HS-27A (cell line): Measurements from ENCODE around the gene RGS7.

ENCODE experiments used
- DNase-seq: peaks from one replicate; pipeline ENCODE4 v3.0.0-alpha.2; 2012; ENCODE audit warnings: low read depth, missing footprints

Gene RGS7

GRCh38 chr1:241077386-241078147, 279.4 kb downstream of the RGS7 start:
- no peak for DNase-seq

GRCh38 chr1:241074507-241074906, 282.5 kb downstream of the RGS7 start:
- DNase-seq, result no peak

DNA sequence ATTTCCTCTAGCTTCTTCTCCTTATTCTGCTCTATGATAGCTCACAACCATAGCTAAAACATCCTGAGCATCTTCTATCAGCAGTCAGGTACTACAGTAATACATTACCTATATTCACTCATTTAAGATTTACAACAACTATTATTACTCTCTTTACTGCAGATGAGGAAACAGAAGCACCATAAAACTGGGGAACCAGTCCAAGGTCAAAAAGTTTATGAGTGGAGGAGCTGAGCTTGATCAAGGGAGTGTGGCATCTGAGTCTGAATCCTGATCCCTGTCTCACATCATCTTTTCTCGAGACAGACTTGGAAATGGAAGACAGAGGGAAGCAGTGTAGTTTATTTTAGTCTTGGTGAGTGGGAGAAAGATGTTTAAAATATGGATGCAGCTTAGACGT, 288.6 kb downstream of the RGS7 start:
- no peak for DNase-seq

GRCh38 chr1:241063276-241063675, 293.7 kb downstream of the RGS7 start:
- DNase-seq, result no peak

GRCh38 chr1:241061062-241061461, 295.9 kb downstream of the RGS7 start:
- DNase-seq, result no peak

DNA sequence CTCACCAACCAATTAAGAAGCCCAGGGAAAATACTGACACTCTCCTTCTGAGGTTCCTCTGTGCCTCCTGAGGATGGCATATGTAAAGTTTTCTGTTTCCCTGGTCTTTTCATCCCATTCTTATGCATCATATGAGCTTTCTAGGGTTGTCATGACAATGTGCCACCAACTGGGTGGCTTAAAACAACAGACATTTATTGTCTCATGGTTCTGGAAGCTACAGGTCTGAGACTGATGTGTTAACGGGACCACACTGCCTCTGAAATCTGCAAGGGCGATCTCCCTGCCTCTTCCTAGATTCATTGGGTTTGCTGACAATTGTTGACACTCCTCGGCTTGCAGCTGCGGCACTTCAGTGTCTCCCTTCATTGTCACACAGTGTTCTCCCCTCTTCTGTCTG, 308.4 kb downstream of the RGS7 start:
- no peak for DNase-seq

DNA sequence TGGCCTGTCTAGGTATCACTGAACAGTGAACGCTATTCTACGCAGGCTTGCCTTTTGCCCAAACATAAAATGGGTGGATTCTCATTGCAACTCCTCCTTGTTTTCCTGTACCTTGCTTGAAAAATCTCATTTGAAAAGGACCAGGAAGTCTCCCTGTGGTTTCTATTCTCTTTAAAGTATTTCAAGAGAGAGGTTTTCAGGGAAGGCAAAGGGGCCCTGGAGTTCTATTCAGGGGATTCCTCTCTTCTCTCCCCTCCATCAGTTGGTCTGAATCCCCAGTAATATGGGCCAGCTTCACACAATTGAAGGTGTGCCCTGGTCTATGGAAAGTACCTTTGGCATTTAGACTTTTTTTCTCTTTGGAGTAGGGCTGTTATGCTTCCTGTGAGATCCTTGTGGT, 311.3 kb downstream of the RGS7 start:
- DNase-seq, result no peak

GRCh38 chr1:241034203-241034936, 322.6 kb downstream of the RGS7 start:
- DNase-seq, result no peak

DNA sequence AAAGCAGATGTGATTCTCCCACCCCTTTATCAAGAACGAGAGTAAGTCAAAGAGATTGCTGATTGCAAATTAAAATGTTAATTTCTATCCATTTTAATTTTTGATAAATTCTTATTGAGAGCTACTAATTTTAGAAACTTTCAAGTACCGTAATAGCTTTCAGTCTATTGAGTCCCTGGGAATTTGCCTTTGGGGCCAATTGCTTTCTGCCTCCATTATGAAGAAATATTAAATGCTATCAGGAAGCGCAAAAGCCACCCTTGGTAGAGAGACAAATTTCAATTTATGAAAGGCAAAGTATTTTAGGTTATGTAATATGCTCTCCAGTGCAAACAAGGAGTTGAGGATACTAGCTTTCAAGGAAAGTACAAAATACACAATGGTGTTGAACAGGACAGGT, 332.2 kb downstream of the RGS7 start:
- DNase-seq, result no peak

DNA sequence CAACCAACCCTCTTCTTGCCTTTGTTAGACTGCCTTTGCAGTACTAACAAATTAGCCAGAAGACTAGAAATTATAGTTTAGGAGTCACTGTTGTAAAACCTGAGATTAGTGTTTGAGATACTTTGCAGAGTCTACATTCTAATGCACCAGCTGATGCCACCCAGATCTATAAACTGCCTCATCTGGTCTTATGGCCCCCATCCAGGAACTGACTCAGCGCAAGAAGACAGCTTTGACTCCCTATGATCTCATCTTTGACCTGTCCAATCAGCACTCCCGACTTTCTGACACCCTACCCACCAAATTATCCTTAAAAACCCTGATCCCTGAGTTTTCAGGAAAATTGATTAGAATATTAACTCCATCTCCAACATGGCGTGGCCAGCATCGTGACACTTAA, 334.6 kb downstream of the RGS7 start:
- no peak for DNase-seq

DNA sequence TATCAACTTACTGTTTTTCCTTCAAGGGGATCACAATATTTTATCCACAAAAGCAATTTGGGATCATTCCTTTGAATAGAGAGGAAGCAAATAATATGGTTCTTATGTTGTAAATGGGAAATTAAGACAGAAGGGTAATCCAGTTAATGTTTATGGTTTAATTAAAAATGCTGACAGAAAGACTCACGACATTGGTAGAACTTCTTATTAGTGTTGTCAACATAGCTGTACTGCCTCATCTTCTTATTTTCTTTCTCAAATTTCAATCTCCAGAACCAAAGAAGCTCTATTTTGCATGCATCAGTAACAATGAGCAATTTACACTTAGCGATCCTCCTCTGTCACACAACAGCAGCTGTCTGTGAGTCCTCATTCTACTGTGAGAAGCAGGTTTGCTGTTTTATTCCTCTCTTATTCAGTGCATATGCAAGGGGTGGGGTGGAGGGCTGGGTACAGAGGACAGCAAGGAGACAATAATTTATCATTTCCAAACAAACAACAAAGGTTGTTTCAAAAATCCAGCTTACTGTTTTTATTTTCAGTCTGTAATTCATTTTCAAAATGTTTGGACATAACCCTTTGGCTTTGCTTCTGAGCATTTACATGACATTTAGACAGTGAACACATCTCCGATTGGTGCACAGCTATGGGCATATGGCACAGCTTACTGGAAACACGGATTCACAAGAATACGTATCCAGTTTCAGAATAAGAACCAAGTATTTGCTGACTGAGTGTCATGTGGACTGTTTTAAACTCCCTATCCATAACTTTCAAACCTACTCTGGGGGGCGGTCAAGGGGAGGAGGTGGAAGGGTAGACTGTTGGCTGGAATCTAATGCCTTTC, 335.9 kb downstream of the RGS7 start:
- DNase-seq, result no peak

DNA sequence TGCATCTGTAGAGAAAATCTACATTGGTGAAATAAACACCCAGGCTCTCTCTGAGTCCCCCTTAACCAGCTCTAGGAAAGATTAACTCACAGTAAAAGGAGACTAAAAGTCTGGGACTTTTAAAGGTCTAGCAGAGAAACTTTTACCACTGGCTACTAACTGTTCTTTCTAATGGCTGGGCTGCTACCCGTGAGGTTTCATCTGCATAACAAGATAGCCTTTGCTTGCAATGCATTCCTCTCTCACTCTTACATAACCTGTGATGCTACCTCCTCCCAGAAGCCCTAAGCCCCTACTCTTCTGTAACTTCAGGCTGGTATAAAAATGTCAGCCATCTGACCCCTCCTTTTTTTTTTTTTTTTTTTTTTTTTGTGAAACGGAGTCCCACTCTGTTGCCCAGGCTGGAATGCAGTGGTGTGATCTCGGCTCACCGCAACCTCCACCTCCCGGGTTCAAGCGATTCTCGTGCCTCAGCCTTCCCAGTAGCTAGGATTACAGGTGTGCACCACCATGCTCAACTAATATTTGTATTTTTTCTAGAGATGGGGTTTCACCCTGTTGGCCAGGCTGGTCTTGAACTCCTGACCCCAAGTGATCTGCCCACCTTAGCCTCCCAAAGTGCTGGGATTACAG, 344.2 kb downstream of the RGS7 start:
- no peak for DNase-seq

GRCh38 chr1:241007668-241008067, 349.3 kb downstream of the RGS7 start:
- no peak for DNase-seq

GRCh38 chr1:240999826-241000225, 357.2 kb downstream of the RGS7 start:
- DNase-seq, result no peak

GRCh38 chr1:240998441-240999015, 358.5 kb downstream of the RGS7 start:
- DNase-seq, result no peak

DNA sequence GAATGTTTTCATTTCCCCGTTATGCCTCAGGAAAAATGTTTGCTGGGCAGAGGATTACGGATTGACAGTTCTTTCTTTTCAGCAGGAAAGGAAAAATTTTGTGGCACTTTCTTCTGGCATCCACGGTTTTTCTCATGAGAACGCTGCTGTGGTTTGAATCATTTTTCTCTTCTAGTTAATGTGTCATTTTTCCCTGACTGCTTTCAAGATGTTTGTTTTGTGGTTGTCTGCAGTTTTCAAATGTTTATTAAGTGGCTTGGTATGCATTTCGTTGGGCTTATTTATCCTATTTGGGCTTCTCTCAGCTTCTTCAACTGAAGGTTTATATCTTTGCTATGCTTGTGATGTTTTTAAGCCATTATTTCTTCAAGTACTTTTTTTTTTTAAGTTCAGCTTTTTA, 359.0 kb downstream of the RGS7 start:
- DNase-seq, result no peak

DNA sequence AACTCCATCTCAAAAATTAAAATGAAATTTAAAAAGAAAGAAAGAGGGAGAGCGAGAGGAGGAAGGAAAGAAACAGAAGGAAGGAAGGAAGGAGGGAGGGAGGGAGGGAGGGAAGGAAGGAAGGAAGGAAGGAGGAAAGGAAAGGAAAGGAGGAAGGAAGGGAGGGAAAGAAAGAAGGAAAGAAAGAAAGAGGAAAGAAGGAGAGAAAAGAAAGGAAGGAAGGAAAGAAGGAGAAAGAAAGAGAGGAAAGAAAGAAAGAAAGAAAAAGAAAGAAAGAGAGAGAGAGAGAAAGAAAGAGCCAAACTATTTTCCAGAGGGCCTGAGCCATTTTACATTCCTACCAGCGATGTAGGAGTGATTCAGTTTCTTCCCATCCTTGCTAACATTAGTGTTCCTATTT, 364.0 kb downstream of the RGS7 start:
- DNase-seq, result no peak

- DNase-seq, result no peak
These were observed 365.8 kb downstream of the RGS7 start for GRCh38 chr1:240991230-240991629.

DNA sequence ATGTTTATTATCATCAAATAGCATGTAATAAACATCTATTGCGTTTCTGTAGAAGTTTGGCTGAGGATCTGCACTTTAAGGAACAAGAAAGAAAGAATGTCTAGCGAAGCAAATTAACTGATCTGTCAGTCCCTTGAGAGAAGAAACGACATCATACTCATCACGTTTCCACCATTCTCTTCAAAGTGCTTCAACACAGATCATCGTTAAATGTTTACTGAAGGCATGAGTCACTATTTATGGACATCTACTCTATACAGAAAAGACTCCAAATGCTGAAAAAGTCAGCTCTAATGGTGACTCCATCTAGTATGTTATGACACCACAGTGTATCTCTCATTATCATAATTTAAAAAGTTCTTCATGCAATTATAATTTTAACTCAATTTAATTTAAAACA, 369.1 kb downstream of the RGS7 start:
- no peak for DNase-seq

GRCh38 chr1:240985081-240985480, 371.9 kb downstream of the RGS7 start:
- no peak for DNase-seq

DNA sequence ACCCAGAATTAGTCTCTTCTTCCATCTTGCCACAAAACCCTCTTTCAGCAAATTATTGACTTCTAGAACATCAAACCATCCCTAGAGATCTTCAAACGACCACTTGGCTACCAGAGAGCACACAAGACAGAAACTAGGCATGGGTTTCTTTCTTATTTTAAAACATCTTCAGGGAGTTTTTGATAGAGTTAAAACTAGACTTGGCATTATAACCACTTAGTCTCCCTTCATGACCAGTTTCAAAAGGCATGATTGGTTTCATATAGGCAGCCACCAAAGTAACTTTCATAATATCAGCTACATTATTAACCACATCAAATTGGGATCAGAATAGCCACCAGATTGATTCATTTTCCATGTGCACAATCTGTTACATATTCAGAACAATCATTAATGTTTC, 376.7 kb downstream of the RGS7 start:
- no peak for DNase-seq

- no peak for DNase-seq
These were observed 380.3 kb downstream of the RGS7 start for GRCh38 chr1:240976685-240977084.
